KOPT-K1 (cell line): ENCODE data around the gene ZNF605.
"Not testable (repeated sequence)": the region's sequence is repeated elsewhere in the genome, so short reads cannot be mapped to it uniquely, and the experiment has no call there.

Source experiments
- H3K27ac ChIP-seq: fragments of 200-600 bp; sonication (generic); 2 replicates; pipeline ENCODE4 v1.5.1; 2016; ENCODE audit warnings: antibody characterized with exemption, mild to moderate bottlenecking, low read depth, low read length; ENCODE audit not compliant: poor library complexity, severe bottlenecking
- H3K36me3 ChIP-seq: fragments of 200-600 bp; sonication (generic); 2 replicates; pipeline ENCODE4 v1.5.1; 2017; ENCODE audit warnings: antibody characterized with exemption, mild to moderate bottlenecking, low read length, moderate library complexity; ENCODE audit not compliant: insufficient read depth
- H3K9me3 ChIP-seq: fragments of 200-600 bp; sonication (generic); 2 replicates; pipeline ENCODE4 v1.5.1; 2017; ENCODE audit warnings: antibody characterized with exemption, low read length, mild to moderate bottlenecking; ENCODE audit not compliant: insufficient read depth, poor library complexity, severe bottlenecking

The ZNF605 gene

DNA sequence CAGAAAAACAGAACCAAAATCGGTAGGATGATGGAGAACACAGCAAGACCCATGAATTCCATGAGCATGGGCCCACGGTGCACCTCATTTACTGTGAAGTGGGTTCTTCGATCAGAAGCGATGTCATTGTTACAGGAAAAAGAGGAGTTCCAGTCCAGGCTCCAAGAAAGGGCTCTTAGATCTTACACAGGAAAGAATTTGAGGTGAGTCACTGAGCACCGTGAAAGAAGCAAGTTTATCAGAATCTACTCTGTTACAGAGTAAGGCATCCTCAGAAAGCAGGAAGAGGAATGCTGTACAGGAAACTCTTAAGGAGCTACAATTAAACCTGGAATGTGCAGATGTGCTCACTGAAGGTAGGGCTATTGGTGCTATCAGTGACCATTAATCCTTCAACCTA lies 57.1 kb downstream of the ZNF605 start:
- no peaks in the 10 kb centered on the region for H3K36me3 ChIP-seq
- H3K27ac ChIP-seq: no peak overlapping the region
- peaks cover 14% of the 10 kb centered on the region for H3K9me3 ChIP-seq

DNA sequence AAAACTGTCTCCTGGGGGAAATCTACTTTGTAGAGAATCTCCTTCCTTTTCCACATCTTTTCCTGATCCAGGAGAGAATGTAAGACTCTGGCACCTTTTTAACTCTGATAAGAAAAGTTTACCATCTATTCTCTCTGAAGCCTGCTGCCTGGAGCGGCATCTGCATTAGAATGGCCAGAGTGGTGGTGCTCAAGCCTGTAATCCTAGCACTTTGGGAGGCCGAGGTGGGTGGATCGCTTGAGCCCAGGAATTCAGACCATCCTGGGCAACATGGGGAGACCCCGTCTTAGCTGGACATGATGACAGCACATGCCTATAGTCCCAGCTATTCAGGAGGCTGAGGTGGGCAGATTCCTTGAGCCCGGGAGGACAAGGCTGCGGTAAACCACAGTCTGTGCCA lies 67.3 kb downstream of the ZNF605 start:
- H3K27ac ChIP-seq: no peak overlapping the region
- peaks cover 16% of the 10 kb centered on the region for H3K9me3 ChIP-seq
- H3K36me3 ChIP-seq: peaks cover 18% of the 10 kb centered on the region

DNA sequence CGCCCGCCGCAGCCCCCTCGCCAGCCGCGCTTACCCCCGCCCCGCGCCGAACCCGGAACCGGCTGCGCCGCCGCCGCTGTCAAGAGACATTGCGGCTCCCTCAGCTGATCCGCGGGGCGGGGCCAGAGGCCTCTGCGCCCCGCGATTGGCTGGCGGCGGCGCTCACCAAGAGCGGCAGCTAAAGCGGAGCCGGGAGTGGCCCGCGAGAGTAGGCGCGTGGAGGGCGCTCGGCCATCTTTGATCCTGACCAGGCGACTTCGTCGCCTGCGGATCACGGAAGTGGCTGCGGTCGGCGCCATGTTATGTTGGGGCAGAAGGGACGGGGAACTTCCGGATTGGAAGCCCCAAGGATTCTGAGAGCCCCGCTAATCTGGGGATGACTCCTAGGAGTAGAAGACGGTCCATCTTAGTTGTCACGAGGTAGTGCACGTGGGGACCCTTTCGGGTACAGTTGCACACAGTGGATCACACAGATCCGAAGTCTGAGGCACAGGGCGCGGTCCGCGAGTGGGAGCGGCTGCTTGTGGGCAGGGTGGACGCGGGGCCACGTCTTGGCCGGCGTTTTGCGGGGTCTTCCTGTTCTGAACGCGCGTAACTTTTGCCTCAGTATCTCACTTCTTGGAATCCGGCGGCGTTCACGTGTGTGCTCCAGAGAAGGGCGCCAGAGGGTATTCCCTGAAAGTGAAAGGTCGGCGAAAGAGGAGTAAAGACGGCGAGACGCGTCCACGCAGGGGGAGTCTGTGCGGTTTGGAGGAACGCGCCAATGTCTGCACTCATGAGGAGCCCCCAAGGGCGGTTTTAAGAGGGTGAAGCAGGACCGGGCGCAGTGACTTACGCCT lies 68.4 kb downstream of the ZNF605 start, which contains the start of gene CHFR:
TSS of gene CHFR (minus strand) at position 93 of the 839 bp plus-strand sequence. CDS start 277 bp downstream, outside the sequence.
- Histone ChIP-seq H3K36me3 (peaks cover 28% of the 10 kb centered on the region), H3K9me3 (peaks cover 16% of the 10 kb centered on the region), H3K27ac (peak within 1 kb of the TSS; percentile 84)

DNA sequence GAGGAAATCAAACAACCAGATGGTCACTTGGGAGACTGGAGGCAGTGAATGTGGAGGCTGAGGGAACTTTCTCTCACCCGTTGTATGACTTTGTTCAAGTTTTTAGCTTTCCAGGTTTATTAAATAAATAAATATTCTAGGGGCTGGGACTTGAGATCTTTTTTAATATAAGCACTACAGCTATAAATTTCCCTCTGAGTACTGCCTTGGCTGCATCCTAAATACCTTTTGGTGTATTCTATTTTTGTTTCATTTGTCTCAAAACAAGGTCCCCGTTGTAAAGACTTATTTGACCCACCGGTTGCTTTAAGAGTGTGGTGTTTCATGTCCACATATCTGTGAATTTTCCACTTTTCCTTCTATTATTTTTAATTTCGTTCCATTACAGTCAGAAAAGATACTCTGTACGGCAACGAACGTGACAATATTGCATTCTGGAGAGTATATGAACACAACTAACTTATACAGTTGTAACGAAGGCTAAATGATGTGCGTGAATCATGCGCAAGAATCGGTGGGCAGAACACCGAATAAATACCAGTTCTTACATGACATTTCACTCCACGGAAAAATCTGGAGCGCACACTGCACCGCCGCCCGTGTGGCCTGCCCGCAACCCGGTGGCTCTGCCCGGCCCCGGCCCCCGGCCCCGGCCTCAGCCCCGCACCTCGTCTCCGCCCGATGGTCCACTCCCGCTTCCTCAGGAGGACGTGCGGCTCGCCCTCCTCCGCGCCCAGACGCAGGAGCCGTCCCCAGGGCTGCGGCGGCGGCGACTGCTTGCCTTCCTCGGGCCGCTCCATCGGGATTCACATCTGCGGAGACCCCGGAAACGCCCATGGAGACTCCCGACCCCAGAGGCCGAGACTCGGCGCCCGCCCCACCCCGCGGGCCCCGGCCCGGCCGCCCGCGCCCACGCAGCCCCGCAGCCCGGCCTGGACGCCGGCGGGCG lies 69.3 kb downstream of the ZNF605 start:
- H3K36me3 ChIP-seq: peaks cover 38% of the 10 kb centered on the region
- peak overlapping the region; percentile 84 for H3K27ac ChIP-seq
- peaks cover 16% of the 10 kb centered on the region for H3K9me3 ChIP-seq

DNA sequence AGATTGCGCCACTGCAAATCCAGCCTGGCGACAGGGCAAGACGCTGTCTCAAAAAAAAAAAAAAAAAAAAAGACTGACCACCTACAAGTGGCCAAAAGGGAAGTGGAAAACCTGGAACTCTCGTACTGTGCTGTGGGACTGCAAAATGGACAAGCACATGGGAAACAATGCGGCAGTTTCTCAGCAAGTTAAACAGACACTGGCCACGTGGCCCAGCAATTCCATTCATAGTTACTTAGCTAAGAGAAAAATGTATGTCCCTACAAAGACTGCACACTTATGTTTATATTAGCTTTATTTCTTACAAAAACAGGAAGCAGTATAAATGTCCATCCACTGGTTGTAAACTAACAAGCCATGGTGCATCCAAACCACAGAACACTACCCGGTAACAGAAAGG lies 74.3 kb downstream of the ZNF605 start:
- H3K27ac ChIP-seq: peak overlapping the region; percentile 7
- peaks cover 10% of the 10 kb centered on the region for H3K9me3 ChIP-seq
- H3K36me3 ChIP-seq: peaks cover 78% of the 10 kb centered on the region

DNA sequence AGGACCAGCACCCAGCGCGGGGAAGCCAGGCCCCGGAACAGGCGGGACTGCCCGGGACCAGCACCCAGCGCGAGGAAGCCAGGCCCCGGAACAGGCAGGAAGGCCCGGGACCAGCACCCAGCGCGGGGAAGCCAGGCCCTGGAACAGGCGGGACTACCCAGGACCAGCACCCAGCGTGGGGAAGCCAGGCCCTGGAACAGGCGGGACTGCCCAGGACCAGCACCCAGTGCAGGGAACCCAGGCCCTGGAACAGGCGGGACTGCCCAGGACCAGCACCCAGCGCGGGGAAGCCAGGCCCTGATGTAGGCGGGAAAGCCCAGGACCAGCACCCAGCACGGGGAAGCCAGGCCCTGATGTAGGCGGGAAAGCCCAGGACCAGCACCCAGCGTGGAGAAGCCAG lies 81.5 kb downstream of the ZNF605 start:
- H3K9me3 ChIP-seq: not testable (repeated sequence)
- Histone ChIP-seq H3K36me3 (peaks cover 97% of the 10 kb centered on the region), H3K27ac (peak overlapping the region; percentile 67)

DNA sequence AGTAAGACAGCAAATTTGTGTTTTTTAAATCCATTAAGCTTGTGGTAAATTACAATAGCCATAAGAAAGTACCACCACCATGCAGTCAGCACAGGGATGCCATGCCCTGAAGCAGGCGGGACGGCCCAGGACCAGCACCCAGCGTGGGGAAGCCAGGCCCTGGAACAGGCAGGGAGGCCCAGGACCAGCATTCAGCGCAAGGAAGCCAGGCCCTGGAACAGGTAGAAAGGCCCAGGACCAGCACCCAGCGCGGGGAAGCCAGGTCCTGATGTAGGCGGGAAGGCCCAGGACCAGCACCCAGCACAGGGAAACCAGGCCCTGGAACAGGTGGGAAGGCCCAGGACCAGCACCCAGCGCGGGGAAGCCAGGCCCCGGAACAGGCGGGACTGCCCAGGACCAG lies 81.9 kb downstream of the ZNF605 start:
- Histone ChIP-seq H3K9me3 (no peaks in the 10 kb centered on the region), H3K27ac (peak overlapping the region; percentile 67), H3K36me3 (peaks cover 97% of the 10 kb centered on the region)

DNA sequence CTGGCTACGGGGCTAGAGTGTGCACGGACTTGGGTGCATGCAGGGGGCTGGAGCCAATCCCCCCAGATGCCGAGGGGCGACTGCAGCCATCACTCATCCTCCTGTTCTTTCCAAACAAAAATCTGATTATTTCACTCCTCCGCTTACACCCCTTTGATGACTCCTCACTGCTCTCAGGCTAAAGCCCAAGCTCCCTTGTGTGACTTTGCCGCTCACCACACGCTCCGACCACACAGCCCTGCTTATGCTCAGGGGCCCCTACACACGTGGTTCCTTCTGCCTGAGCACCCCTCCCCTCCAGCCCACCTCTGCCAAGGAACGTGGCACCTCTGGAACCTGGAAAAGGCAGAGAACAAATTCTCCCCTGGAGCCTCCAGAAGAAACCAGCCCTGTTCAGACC lies 82.4 kb downstream of the ZNF605 start:
- Histone ChIP-seq H3K27ac (peak overlapping the region; percentile 67), H3K9me3 (no peaks in the 10 kb centered on the region), H3K36me3 (peaks cover 94% of the 10 kb centered on the region)

DNA sequence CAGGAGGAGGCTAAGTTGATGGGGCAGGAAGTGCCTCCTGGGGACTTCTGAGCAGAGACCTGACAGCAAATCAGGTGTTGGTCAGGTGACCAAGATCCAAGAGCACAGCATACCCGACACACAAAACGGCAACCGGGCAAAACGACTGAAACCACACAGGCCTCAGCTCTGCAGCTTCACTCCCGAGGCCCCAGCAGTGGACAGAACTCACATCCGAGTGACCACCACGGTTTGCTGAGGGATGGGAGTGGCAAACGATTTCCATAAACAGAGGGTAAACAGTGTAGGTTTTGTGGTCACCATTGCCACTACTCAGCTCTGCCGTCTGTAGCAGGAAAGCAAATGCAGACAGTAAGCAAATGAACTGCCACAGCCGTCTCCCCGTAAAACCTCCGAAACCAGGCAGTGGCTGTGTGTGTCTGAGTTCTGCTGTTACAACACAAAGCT lies 83.1 kb downstream of the ZNF605 start:
- H3K36me3 ChIP-seq: peaks cover 90% of the 10 kb centered on the region

DNA sequence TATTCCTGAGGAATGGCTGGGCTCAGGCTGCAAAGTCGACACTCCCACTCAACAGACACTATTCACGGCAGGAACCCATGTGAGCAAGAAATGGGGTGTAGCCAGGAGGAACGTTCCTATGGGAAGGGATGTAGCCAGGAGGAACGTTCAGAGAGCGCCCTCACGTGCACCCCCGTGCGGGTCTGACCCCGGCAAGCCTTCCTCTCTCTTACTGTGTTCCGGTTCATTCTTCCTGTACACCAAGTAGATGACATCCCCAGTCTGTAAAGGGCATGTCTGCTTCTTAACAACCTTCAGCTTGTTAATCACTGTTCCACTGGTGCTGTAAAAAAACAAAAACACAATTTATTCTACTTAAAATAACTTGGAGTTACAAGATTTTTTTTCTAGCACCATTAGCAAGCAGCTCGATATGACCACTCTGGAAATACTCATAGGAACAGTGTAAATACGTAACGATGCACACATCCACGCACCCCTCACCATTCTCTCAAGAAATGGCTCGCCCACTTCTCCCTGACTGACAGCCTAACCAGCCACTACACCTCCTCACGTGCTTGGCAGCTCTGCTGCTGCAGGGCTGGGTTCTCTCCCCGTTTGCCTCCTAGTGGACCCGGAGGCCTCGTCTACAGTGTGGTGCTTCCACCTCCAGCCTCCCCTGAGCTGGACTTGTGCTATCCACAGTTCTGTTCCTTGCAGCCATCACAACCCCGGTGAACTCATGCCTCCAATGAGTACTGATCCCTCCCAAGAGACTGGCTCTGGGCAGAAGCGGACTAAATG lies 83.8 kb downstream of the ZNF605 start:
- H3K27ac ChIP-seq: peak overlapping the region; percentile 67
- H3K36me3 ChIP-seq: peaks cover 90% of the 10 kb centered on the region
- no peaks in the 10 kb centered on the region for H3K9me3 ChIP-seq

More for the DNA sequence above, 83.1 kb downstream of the ZNF605 start:
- H3K27ac ChIP-seq: peak overlapping the region; percentile 67
- no peaks in the 10 kb centered on the region for H3K9me3 ChIP-seq

DNA sequence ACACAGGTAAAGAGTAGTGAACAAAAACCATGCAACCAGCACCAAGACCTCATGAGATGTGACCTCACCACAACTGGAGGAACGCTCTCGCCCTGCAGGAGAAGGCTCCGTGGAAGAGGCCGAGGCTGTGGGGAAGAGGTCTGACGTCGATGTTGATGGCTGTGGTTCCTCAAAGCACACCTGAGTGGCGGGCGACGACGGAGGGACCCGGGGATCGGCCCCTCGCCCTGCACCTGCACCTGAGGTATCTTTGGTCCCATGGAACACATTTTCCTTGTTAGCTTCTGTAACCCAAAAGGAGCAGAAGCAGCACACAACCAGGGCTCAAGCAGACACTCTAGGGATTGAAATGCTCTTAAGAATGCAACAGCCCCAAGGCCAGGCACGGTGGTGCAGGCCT lies 86.6 kb downstream of the ZNF605 start:
- H3K36me3 ChIP-seq: peaks cover 85% of the 10 kb centered on the region

More for the DNA sequence above, 86.6 kb downstream of the ZNF605 start:
- Histone ChIP-seq H3K27ac (peak overlapping the region; percentile 99), H3K9me3 (no peaks in the 10 kb centered on the region)
